C1 segment of cervical spinal cord (tissue), 14 donors: ENCODE measurements around the gene SPAG4.
A peak's percentile ranks its signal among the peaks of the same experiment; 100 is the strongest.

Experiments
- DNase-seq, 14 donors: peaks; one replicate each; lab custom pipeline; 2025; lab: John Stamatoyannopoulos, UW

Gene SPAG4

GRCh38 chr20:35619196-35620095, 3.8 kb downstream of the SPAG4 start:
- peak in 12 of 14 donors; percentile 4 to 47 (median 30) for DNase-seq

- no peak for DNase-seq
These were observed 5.4 kb downstream of the SPAG4 start for GRCh38 chr20:35620818-35621559.

- DNase-seq, result no peak
These were observed 5.9 kb downstream of the SPAG4 start for GRCh38 chr20:35621560-35621946.

GRCh38 chr20:35625584-35626385, 10.2 kb downstream of the SPAG4 start:
- DNase-seq, result peak in 1 of 14 donors; percentile 6

- DNase-seq, result no peak
These were observed 10.9 kb downstream of the SPAG4 start for GRCh38 chr20:35626386-35627001.

GRCh38 chr20:35627121-35627520, 11.5 kb downstream of the SPAG4 start:
- no peak for DNase-seq

GRCh38 chr20:35629427-35630145, 14.0 kb downstream of the SPAG4 start:
- no peak for DNase-seq

- DNase-seq, result no peak
These were observed 15.0 kb downstream of the SPAG4 start for GRCh38 chr20:35630636-35631035.

GRCh38 chr20:35632539-35633115, 17.0 kb downstream of the SPAG4 start:
- no peak for DNase-seq

GRCh38 chr20:35635652-35636051, 20.0 kb downstream of the SPAG4 start:
- no peak for DNase-seq

GRCh38 chr20:35636095-35636494, 20.5 kb downstream of the SPAG4 start:
- DNase-seq, result no peak

- no peak for DNase-seq
These were observed 21.6 kb downstream of the SPAG4 start for GRCh38 chr20:35637276-35637675.

- DNase-seq, result no peak
These were observed 23.1 kb downstream of the SPAG4 start for GRCh38 chr20:35638751-35639150.

- no peak for DNase-seq
These were observed 25.1 kb downstream of the SPAG4 start for GRCh38 chr20:35640724-35641123.

- DNase-seq, result no peak
These were observed 26.1 kb downstream of the SPAG4 start for GRCh38 chr20:35641743-35642142.

GRCh38 chr20:35643045-35643444, 27.4 kb downstream of the SPAG4 start:
- no peak for DNase-seq

GRCh38 chr20:35644806-35645205, 29.2 kb downstream of the SPAG4 start:
- no peak for DNase-seq

GRCh38 chr20:35648836-35649235, 33.2 kb downstream of the SPAG4 start:
- DNase-seq, result peak in 1 of 14 donors; percentile 4

- DNase-seq, result no peak
These were observed 35.0 kb downstream of the SPAG4 start for GRCh38 chr20:35650632-35651031.

- DNase-seq, result no peak
These were observed 36.3 kb downstream of the SPAG4 start for GRCh38 chr20:35651958-35652357.
